ENCODE measurements around the gene VENTX. TPM values are rescaled to one million over a fixed set of nuclear protein-coding genes. Genes with fewer than 3 reads are reported as not detected.
A peak's percentile ranks its signal among the peaks of the same experiment; 100 is the strongest.

The VENTX gene
- total RNA-seq = 1 to 10 TPM in 1 of 4 donors, under 1 TPM in 3; 0.13 to 1.3 (median 0.34) TPM

- H3K4me1 ChIP-seq = no peaks in the 10 kb centered on the region
- TF ChIP-seq CTCF (IDR thresholded peaks at IDR 0.05 in 4 of 5, conservative IDR thresholded peaks at IDR 0.05 in 1 of 5) (no peak), POLR2A (IDR thresholded peaks at IDR 0.05) (no peak)
- H3K36me3 ChIP-seq = no peaks in the 10 kb centered on the region
- H3K27me3 ChIP-seq = peaks cover 47 to 78% (median 66%) of the 10 kb centered on the region in 3 donors
- no peaks in the 10 kb centered on the region for H3K9me3 ChIP-seq
- H3K27ac ChIP-seq = no peak within 1 kb of the TSS
- in situ Hi-C loops (cut with MboI; ENCODE audit: low sequenced_read_pairs in 4 of 4) = no loop called here
- intact Hi-C loops (cut with DNase I; ENCODE audit: low total_unique reads) = no loop called here
- peak within 1 kb of the TSS in 1 of 4 donors; percentile 13 for H3K4me3 ChIP-seq
- ATAC-seq (no peak), DNase-seq (no peak)
Observed at GRCh38 chr10:133237588-133238465, at the start of gene VENTX. TSS of gene VENTX (plus strand) at chr10:133237855. CDS start at chr10:133237915, 60 bp downstream.

- DNase-seq (no peak), ATAC-seq (no peak)
- intact Hi-C loops (cut with DNase I; ENCODE audit: low total_unique reads) (no loop called here), in situ Hi-C loops (cut with MboI; ENCODE audit: low sequenced_read_pairs in 4 of 4) (no loop called here)
- H3K27me3 ChIP-seq = peaks cover 14 to 22% (median 16%) of the 10 kb centered on the region in 3 donors
- H3K9me3 ChIP-seq = no peaks in the 10 kb centered on the region
- no peaks in the 10 kb centered on the region for H3K36me3 ChIP-seq
- H3K4me3 ChIP-seq = no peak overlapping the region
- H3K4me1 ChIP-seq = no peaks in the 10 kb centered on the region
- TF ChIP-seq POLR2A (IDR thresholded peaks at IDR 0.05) (no peak), CTCF (IDR thresholded peaks at IDR 0.05 in 4 of 5, conservative IDR thresholded peaks at IDR 0.05 in 1 of 5) (no peak)
- no peak overlapping the region for H3K27ac ChIP-seq
Observed at GRCh38 chr10:133187906-133188681, 49.6 kb upstream of the VENTX start.

GRCh38 chr10:133189256-133189655, 48.4 kb upstream of the VENTX start:
- no peak for DNase-seq
- in situ Hi-C loops (cut with MboI; ENCODE audit: low sequenced_read_pairs in 4 of 4) (no loop called here), intact Hi-C loops (cut with DNase I; ENCODE audit: low total_unique reads) (no loop called here)
- no peaks in the 10 kb centered on the region for H3K36me3 ChIP-seq
- no peaks in the 10 kb centered on the region for H3K9me3 ChIP-seq
- no peak for TF ChIP-seq POLR2A (IDR thresholded peaks at IDR 0.05)
- TF ChIP-seq CTCF (IDR thresholded peaks at IDR 0.05 in 4 of 5, conservative IDR thresholded peaks at IDR 0.05 in 1 of 5) = no peak
- no peak for ATAC-seq
- peaks cover 14 to 22% (median 18%) of the 10 kb centered on the region in 3 donors for H3K27me3 ChIP-seq
- H3K4me3 ChIP-seq = no peak overlapping the region
- H3K27ac ChIP-seq = no peak overlapping the region
- no peaks in the 10 kb centered on the region for H3K4me1 ChIP-seq

DNA sequence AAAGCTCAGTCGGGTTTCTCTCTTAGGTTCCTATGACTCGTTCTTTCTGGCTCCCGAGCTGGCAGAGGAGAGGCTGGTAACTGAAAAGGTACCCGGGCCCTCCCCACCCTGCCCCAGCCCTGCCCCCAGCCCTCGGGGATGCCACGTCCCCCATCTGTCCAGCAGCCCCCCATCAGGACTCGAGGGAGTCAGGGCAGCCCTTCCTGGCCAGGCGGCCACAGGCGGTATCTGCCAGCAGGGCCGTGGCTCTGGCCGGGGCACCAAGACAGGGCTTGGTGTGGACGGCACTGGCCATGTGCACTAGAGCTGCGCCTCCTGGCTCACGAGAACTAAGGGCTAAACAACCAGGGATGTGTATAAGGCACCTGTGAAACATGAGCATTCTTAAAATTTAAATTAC, 47.9 kb upstream of the VENTX start:
- Histone ChIP-seq H3K36me3 (no peaks in the 10 kb centered on the region), H3K9me3 (no peaks in the 10 kb centered on the region), H3K27me3 (peaks cover 14 to 22% (median 18%) of the 10 kb centered on the region in 3 donors), H3K27ac (no peak overlapping the region), H3K4me1 (no peaks in the 10 kb centered on the region), H3K4me3 (no peak overlapping the region)
- in situ Hi-C loops (cut with MboI; ENCODE audit: low sequenced_read_pairs in 4 of 4) (no loop called here), intact Hi-C loops (cut with DNase I; ENCODE audit: low total_unique reads) (no loop called here)
- ATAC-seq (no peak), DNase-seq (no peak)
- TF ChIP-seq POLR2A (IDR thresholded peaks at IDR 0.05) (no peak), CTCF (IDR thresholded peaks at IDR 0.05 in 4 of 5, conservative IDR thresholded peaks at IDR 0.05 in 1 of 5) (no peak)

Measured in gastrocnemius medialis (tissue), 4 donors.